T-helper 22 cell (primary cell): Measurements from ENCODE around the gene IL9R.
"Not testable (repeated sequence)": the region's sequence is repeated elsewhere in the genome, so short reads cannot be mapped to it uniquely, and the experiment has no call there.

ENCODE experiments used
- DNase-seq: peaks from one replicate; pipeline ENCODE4 v3.0.0-alpha.2; 2020; ENCODE audit warnings: low read depth

The IL9R gene, protein sequence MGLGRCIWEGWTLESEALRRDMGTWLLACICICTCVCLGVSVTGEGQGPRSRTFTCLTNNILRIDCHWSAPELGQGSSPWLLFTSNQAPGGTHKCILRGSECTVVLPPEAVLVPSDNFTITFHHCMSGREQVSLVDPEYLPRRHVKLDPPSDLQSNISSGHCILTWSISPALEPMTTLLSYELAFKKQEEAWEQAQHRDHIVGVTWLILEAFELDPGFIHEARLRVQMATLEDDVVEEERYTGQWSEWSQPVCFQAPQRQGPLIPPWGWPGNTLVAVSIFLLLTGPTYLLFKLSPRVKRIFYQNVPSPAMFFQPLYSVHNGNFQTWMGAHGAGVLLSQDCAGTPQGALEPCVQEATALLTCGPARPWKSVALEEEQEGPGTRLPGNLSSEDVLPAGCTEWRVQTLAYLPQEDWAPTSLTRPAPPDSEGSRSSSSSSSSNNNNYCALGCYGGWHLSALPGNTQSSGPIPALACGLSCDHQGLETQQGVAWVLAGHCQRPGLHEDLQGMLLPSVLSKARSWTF

DNA sequence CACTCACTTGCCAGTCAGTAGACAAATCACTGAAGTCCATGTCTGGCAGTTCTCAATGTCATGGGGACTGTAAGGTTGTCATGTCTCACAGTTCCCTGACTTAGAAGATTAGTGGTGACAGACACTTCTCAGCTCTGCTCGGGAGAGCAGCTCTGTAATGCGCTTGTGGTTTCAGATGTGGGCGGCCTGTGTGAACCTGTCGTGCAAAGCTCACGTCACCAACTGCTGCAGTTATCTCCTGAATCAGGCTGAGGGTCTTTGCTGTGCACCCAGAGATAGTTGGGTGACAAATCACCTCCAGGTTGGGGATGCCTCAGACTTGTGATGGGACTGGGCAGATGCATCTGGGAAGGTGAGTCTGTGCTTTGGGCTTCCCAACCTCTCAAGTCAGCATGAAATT is at the start of gene IL9R:
Gene IL9R (plus strand): TSS at position 261 of the 400 bp plus-strand sequence. CDS start 64 bp downstream, at position 325.
- DNase-seq, result peak; percentile 58

DNA sequence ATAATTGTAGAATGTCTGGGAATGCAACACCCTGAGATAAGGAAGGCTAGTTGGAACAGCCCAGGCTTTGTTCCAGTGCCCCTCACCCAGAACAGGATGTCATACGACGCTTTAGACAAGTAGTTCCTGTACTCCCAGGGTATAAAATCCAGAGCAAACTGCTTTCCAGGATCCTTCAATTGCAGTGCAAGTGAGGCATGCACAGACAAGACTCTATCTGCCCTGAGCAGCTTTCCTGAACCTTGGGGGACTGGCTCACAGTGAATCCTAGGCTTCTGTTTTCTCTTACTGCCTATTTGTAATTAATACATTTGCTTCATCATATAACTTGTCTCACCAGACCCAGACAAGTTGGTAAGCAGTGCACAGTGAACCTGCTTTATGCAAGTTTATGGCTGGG is 48.4 kb upstream of the IL9R start:
- DNase-seq, result no peak

DNA sequence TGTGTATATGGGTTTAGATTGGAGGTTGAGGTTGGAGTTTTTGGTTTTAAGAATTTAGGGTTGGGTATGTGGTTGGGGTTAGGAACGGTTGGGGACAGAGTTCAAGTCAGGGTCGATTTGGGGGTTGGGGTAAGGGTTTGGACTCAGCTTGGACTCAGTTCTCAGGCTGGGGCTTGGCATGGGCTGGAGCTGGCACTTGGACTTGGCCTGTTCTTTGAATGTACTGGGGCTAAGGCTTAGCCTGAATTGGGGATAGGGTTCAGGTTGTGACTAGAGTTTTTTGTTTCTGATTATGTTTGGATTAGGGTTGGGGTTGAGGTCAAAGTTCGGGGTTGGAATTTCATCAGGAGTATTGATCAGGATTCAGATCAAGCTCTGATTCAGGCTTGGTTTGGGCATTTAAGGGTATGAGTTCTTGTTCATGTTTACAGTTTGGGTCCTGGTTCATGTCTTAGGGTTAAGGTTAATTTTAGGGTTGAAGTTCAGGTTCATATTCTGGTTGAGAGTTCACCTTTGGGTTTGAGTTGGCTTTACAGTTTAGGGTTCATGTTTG is 46.2 kb upstream of the IL9R start:
- DNase-seq, result no peak

DNA sequence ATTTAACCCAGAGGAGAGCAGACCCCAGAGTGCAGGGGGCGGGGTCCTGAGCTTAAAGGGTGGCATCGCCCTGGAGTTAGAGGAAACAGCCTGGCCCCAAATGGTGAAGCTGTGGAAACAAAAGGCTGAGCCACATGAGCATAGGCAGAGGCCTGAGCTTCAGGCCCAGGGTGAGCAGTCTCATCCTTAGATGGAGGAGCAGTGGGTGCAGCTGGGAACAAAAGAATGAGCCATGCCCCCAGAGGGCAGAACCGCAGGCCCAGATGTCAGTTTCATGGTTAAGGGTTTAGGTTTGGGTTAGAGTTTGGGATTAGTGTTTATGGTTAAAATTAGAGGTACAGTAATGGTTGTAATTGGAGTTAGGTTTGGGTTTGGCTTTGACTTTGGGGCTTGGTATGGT is 44.4 kb upstream of the IL9R start:
- no peak for DNase-seq

DNA sequence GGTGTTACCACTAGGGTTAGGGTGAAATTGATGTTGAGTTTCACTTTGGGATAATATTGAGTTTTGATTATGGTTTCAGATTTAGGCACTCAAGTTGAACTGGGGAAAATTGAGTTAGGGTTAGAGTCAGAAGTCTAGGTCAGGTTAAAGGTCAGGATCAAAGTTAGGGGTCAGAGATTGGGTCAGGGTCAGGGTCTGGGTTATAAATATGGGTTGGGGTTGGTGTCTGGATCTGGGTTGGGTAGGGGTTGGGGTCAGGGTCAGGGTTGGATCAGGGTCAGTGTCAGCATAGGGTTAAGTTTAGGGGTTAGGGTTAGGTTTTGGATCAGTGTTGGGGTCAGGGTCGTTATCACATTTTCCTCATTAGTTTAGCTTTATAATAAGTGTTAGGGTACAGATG is 42.7 kb upstream of the IL9R start:
- no peak for DNase-seq

DNA sequence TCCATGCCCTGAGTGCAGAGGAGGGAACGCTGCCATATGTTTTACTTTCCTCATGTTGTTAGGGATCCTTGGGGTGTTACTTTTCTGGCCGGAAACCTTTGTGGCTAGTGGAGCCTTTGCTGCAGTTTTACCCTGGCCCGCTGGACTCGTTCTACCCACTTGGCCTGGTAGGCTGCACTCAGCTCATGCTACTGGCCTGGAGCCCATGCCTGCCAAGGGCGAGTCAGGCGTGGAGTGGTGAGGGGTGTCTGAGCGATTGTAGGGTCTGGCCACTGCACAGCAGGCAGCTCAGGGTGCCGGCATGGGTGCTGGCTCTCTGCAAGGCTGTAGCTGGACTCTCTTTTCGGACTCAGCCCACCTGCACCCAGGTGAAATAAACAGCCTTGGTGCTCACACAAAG is 41.4 kb upstream of the IL9R start:
- DNase-seq, result no peak

DNA sequence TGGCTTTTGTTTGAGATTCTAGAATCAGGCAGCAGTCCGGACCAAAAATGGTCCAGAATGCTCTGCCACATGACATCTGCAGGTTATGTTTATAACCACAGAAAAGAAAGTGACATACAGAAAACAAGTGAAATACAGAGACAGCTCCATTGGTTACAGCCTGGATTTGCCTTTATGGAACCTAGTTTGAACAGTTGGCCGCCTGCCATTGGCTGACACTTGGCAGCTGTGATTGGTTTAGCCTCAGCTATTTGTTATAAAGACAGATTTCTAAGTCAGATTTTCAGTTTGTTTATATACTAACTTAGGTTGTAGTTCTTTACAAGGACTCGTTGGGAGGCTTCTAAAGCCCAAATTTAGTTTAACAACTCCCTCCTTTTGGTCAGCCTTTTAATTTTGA is 40.8 kb upstream of the IL9R start:
- no peak for DNase-seq

DNA sequence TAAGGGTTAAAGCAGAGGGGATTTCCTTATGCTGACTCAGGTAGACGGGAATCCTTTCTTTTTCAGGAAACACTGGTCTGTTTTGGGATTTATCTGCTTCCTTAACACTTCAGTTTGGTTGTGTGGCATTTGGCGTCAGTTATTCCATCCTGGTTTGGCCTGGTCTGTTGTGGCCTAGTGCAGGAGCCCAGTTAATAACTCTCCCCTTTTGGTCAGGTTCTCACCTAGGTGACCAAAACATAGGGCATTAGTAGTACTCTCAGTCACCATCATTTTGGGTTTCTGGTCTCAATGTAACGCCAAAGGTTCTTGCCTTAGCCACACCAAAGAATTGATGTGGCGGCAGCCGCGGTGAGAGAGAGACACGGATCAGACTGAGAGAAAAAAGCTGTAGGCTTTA is 39.7 kb upstream of the IL9R start:
- DNase-seq, result no peak

DNA sequence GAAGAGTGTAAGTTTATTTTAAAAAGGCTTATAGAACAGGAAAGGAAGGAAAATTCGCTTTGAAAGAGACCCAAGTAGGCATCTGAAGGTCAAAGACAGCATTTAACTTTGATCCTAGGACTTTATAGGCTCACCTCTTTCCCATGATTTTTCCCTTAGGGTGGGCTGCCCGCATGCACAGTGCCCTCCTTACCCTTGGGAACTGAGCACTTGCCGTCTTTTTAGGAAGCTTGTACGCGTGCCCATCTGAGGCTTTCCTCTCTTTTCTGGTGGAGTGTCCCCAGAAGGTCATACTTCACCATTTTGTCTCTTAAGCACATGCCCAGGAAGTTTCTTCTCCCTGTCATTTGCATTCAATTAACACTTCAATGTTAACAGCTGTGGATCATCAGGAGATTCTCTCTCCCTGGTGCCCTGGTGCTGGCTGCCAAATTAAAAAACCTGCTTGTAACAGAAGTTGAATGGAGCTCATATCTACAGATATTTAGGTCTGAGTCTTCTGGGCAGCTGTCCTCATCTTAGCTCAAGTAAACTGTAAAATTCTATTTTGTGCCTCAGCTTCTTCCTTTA is 38.4 kb upstream of the IL9R start:
- no peak for DNase-seq

DNA sequence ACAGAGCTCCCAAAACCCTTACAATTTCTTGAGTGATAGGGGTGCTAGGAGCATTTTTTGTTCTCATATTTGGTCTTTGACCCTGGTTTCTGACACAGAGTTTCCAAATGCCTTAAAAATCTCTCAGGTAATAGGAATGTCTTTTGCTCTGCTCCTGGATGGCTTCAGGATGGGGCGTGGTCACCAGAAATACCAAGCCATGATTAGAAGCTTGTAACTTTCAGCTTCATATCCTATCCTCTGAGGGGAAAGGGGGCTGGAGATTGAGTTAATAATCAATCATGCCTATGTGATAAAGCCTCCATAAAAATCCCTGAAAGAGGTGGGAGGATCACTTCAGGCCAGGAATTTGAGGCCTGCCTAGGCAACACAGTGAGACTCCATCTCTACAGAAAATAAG is 34.6 kb upstream of the IL9R start:
- DNase-seq, result no peak

DNA sequence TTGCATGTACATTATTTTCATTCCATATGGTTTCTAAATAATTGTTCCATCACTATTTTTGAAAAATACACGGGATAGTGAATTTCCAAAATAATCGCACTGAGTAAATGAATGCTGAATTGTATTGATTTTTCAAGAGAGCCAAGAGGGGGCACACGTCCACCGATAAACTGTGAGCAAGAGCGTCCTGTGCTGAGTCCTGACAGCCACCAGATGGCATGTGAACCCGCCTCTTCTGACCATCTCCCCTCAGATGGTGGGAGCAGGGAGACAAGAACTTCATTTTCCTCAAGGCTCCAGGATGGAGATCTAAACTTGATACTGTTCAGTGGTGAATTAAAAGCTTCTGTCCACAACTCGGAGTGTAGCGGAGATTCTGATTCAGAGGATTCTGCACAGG is 30.6 kb upstream of the IL9R start:
- peak; percentile 7 for DNase-seq

DNA sequence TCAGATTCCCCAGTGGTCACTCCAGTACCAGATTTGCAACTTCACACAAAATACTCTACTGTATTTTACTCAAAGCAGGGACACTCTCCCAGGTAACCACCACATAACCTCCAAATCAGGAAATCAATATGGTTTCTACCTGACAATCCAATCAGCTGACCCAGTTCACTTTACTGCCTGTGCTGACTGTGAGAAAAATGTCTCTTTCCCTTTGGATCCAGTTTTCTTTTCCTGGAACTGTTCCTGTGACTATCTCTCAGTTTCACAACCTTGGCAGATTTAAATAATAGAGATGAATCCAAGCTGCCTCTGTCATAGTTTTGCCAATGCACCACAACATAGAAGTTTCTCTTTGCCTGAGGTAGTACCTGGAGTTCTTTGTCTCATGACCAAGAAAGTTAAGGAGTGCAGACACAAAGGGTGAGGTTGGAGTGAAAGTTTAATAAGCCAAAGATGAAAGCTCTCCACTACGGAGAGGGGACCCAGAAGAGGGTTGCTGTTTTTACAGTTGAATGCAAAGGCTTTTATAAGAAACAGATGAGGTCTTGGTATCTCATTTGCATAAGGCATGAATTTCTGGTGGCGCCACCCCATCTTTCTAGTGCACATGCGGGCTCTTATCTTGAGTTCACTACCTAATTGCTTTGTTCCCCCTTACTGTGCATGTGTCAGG is 29.7 kb upstream of the IL9R start:
- no peak for DNase-seq

DNA sequence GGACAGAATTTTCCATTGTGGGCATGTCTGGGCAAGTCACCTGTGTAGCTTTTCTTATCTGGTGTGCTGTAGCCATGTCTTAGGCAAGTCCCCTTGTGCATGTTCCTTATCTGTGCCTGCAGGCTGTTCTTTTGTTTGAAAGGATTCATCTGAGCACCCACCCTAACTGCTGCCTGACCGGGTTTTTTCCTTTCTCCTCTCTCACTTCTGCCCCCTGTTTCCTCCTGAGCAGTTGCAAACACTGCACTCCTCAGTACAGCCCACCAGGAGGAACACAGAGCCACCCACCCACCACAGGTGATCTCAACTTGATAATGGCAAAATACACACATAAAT is 29.2 kb upstream of the IL9R start:
- no peak for DNase-seq

DNA sequence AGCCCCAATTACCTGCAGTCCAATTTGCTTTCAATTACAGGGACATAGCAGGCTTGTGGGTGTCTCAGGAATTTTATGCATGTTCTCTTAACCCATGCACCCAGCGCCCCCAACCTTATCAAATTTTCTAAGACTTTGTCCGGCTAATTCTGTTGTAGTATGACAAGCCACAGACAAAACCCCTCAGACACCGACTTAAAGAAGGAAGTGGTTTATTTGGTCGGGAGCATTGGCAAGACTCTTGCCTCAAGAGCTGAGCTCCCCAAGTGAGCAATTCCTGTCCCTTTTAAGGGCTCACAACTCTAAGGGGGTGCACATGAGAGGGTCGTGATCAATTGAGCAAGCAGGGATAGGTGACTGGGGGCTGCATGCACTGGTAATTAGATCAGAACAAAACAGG is 28.7 kb upstream of the IL9R start:
- no peak for DNase-seq

DNA sequence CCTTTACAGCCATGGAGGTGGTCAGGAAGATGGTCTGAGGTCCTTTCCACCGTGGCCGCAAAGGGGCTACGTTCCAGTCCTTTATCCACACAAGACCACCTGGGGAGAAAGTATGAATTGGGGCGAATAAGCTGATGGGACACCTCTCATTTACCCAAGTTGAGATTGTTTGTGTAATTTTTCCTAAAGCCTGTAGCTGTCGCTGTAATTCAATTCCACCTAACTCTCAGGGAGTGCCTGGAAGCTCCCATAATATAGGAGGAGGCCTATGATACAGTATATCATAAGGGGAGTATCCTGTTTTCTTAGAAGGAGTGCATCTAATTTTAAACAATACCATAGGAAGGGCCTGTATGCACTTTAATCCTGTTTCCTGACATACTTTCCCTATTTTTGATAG is 25.8 kb upstream of the IL9R start:
- not testable (repeated sequence) for DNase-seq

DNA sequence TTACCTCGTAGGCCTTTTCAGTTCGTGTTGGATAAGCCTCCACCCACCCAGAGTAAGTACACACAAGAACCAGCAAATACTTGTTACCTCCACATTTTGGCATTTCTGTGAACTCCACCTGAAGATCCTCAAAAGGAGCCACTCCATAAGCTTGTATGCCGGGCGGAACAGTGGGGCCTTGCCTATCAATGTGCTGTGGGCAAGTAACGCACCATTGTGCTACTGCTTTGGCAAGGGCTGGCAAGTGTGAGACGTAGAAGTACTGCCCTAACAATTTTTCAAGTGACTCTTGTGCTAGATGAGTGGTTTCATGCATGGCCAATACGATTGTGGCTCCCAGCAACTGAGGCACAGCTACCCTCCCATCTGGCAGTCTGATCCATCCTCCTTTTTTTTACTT is 25.3 kb upstream of the IL9R start:
- not testable (repeated sequence) for DNase-seq

DNA sequence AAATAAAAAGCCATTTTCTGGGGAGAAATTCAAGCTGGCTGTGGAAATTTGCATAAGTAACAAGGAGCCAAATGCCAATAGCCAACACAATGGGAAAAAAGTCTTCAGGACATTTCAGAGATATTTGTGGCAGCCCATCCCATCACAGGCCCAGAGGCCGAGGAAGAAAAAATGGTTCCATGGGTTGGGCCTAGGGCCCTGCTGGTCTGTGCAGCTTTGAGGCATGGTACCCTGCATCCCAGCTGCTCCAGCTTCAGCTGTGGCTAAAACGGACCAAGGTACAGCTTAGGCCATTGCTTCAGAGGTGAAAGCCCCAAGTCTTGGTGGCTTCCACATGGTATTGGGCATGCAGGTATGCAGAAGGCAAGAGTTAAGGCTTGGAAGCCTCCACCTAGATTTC is 14.2 kb upstream of the IL9R start:
- DNase-seq, result no peak

DNA sequence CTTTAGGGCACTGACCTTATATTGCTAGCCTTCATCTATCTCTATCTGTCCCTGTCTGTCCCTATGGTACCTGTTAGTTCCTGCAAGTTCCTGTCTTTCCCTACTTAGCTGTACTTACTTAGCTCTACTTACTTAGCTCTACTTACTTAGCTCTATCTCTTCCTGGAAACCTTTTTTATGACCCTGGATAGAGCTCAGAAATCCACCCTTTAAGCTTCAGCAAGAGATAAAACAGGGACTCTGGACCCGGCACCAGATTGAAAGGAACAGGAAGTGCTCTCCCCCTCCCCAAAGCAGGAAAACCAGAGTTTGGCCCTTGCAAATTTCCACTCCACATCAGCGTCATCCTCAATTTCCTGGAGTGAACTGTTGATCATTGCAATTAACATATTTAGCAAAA is 12.3 kb upstream of the IL9R start:
- no peak for DNase-seq

DNA sequence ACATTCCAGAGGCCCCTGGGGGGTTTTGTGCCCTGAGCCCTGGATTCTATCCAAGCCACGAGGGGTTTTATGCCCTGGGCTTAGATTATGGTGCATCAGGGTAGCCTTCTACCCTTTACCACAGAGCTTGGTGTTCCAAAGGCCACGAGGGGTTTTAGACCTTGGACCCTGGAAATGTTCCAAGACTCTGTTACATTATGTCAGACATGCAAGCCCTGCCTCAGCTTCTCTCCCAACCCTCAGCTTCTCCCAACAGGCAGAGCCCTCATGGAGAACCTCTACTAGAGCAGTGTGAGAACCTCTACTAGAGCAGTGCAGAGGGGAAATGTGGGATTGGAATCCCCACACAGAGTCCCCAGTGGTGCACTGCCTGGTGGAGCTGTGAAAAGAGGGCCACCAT is 10.5 kb upstream of the IL9R start:
- not testable (repeated sequence) for DNase-seq

DNA sequence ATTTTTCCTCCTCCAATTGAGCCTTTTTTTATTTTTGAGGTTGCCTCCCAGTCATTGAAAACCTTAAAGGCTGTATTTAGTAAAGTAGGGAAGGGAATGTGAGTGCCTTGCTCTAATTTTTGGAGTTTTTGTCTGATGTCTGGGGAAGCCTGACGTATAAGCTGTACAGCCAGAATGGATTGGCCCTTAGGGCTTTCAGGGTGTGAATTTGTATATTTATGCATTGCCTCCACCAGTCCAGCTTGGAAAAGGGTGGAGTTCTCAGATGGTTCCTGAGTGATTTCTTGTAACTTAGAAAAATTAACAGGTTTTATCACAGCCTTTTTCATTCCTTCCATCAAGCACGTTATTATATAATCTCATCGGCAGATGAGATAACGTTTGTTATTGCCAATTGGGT is 8.6 kb upstream of the IL9R start:
- no peak for DNase-seq

DNA sequence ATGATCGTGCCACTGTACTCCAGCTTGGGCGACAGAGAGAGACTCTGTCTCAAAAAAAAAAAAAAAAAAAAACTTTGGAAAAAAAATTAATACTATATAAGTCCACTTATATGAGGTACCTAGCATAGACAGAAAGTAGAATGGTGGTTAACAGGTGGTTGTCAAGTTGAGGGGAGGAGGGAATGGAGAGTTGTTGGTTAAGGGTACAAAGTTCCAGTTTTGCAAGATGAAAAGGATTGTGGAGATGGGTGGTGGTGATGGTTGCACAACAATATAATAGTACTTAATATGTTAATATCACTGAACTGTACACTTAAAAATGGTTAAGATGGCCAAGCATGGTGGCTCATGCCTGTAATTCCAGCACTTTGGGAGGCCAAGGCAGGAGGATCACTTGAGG is 4.1 kb upstream of the IL9R start:
- no peak for DNase-seq

DNA sequence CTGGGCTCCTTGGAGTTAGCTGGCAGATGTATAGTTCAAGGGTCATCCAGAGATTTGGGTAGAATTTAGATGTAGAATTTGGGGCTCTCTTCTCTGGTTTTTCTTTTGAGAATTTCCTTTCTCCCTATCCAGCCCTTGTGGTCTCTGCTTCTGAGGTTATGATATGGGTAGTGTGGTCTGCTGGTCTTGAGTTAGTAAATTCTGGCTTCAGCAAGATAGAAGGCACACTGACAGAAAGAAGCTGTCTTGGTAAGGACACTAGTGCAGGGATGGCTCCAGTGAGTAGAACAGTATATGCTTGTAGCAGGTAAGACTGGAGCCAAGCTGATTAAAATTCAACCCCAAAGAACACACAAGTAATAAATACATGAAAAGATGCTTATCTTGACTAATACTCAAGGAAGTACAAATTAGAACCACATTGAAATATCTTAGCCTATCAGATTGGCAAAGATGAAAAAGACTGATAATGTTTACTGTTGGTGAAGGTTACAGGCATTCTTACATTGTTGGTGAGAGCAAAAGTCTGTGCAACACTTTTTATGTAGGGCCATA is 2.1 kb upstream of the IL9R start:
- no peak for DNase-seq

DNA sequence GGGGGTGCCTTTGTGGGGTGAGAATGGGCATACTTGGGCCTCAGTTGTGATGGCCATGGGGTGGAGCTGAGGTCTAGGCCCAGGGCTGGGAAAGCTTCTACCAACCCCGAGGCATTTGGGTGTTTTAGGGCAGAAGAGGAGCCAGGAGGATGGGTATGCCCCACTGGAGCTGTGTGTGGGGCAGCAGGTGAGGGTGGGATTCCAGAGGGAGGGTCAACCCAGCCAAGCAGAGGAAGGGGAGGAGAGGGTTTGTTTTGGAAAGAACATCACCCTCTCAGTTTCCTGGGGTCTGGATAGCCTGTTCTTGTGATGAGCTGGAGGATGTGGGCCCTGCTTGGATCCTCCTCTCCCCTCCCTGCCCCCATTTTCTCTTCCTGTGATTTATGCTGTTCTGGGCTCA is 620 bp downstream of the IL9R start:
- DNase-seq, result no peak
